HG02870 (cell line): ENCODE measurements around the gene NIPAL1.
"Not testable (repeated sequence)": the region's sequence is repeated elsewhere in the genome, so short reads cannot be mapped to it uniquely, and the experiment has no call there.

Experiments
- ATAC-seq: cut with Tn5 transposase; IDR thresholded peaks from one replicate; pipeline ENCODE4 v1.9.1; 2021; ENCODE audit warnings: mild to moderate bottlenecking, moderate library complexity; ENCODE audit not compliant: unreplicated experiment

Gene NIPAL1

DNA sequence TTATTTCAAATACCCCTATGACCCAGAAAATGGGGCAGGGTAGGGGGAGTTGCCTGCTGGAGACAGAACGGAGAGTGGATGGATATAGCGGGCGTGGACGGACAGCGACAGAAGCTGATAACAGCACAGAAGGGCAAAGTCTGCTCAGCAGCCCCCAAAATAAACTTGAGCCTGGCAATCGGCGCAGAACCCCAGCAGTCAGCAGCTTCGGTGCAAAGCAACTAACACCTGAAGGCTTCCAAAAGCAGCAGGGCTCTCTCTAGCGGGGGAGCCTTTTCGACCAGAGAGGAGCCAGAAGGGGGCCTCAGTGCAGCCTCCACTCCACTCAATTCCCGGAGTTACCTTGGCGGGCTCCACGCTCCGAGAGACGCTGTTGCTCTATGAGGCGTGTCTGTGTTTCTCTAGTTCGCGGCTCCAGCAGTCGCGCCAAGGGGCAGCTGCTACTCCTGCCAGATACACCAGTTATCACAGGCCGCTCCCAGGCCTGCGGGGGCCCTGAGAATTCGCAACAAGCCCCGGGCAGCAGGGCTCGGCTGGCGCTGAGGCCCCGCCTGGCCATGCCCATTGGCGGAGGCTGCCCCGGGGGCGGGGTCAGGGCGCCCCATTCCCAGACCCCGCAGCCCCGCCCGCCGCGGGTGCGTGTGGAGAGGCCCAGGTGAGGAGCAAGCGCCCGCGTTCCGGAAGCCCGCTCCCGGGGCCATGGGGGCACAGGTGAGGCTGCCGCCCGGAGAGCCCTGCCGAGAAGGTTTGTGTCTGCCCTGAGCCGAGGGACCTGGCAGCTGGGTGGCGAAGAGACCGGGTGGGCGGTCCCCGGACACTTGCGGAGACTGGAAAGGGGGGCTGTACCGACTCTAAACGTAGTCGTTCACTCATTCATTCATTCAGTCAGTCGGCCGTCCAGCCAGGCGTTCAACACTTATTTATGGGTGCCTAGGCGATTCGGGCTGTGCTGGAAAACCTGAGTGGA lies at the start of gene NIPAL1, which contains the start of gene CNGA1:
NIPAL1 (plus strand) TSS at position 632 of the 967 bp plus-strand sequence; CDS start at position 700, 68 bp downstream.
CNGA1 (minus strand) TSS at position 541 of the 967 bp plus-strand sequence. CDS start 63,992 bp downstream, outside the sequence.
- ATAC-seq: peak; percentile 86

DNA sequence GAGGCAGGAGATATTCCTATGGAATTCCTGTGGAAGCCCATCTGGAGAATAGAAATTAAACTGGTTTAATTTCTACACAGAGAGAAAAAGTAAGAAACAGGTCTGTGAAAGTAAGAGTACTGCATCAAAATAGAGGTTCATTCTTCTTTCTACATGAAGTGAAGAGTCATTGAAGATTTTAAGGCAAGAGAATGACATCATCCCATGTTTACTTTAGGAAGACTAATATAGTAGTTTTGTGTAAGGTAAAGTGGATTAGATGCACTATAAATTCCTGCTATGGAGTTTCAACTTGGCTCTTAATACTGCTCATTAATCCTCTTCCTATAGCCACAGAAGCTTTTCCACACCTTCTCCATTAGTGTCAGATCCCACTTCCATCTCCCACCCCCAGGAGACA lies 47.7 kb upstream of the NIPAL1 start:
- ATAC-seq: no peak

DNA sequence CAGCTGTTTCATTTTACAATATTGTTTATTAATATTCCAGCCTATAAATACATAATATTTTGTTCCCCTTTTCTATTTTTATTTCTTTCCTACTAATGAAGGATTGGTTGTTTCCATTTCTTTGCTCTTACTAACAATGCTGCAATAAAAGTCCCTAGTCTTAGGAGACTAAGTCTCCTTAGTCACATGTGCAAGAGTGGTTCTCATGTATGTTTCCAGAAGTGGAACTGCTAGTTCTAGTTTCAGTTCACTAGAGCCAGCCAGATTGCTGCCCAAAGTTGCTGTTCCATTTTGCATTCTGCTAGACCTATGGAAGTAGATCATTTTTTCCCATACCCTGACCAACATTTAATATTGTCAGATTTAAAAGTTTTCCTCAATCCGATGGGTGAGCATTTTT lies 44.4 kb upstream of the NIPAL1 start:
- peak; percentile 95 for ATAC-seq

DNA sequence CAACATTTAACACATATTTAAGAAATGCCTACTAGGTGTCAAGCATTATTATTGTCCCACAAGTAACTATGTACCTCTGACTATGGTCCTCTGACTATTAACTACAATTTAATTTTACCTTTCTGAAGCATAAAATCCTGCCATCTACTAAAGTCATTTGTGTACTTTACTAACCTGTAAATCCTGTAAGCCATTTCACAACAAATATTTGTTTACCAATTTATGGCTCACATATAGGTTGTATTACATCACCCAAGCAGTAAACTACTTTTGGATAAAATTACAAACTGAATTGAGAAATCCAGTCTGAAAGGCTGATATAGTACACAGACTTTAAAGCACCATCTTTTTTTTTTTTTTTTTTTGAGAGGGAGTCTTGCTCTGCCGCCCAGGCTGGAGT lies 43.9 kb upstream of the NIPAL1 start:
- no peak for ATAC-seq

DNA sequence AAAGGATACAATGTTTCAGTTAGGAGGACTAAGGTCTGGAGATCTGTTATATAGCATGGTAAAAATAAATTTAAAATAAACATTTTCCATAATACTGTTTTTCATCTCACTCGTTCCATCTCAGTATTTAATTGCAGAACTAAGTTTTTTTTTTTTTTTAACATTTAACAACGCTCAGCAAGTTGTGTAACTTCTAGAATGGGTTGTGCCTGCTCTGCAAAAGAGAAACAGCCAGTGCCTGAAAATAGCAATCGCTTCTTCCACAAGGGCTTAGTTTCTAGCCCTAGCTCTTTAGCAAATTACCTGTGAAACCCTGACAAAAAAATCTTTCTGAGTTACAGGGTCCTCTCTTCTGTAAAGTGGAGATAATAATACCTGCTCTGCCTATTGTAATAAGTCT lies 42.0 kb upstream of the NIPAL1 start:
- no peak for ATAC-seq

DNA sequence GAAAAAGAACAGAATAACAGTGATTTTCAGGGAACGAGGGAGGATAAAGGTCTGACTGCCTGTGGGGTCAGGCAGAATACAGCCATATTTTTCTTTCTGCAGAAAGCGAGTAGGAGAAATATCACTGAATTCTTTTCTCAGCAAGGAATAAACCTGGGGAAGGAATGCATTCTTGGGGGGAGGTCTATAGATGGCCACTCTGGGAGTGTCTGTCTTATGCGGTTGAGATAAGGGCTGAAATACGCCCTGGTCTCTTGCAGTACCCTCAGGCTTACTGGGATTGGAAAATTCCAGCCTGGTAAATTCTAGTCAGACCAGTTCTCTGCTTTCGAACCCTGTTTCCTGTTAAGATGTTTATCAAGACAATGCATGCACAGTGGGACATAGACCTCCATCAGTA lies 26.4 kb upstream of the NIPAL1 start:
- ATAC-seq: no peak

DNA sequence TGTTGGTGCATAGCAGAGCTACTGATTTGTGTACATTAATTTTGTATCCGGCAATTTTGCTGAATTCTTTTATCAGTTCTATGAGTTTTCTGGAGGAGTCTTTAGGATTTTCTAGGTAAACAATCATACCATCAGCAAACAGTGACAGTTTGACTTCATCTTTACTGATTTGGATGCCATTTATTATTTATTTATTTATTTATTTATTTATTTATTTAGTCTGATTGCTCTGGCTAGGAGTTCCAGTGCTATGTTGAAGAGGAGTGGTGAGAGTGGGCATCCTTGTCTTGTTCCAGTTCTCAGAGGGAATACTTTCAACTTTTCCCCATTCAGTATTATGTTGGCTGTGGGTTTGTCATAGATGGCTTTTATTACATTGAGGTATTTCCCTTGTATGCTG lies 24.1 kb upstream of the NIPAL1 start:
- not testable (repeated sequence) for ATAC-seq

DNA sequence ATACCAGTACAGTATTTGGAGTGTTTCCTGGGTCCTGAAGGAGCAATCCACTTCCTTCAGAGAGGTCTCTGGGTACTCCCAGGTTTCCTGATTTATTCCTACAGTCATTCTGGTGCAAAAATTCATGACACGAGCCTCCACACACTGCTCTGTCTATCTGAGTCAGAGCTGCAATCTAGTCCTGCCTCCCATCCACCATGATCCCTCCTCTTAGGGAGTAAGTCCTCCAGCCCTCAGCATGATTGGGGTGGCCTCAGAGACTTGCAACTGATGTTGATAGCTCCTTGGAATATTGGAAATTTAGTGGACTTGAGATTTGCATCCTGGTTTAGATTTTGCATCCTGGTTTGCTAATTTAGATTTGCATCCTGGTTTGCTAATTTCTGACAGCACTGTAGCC lies 20.6 kb upstream of the NIPAL1 start:
- ATAC-seq: no peak

DNA sequence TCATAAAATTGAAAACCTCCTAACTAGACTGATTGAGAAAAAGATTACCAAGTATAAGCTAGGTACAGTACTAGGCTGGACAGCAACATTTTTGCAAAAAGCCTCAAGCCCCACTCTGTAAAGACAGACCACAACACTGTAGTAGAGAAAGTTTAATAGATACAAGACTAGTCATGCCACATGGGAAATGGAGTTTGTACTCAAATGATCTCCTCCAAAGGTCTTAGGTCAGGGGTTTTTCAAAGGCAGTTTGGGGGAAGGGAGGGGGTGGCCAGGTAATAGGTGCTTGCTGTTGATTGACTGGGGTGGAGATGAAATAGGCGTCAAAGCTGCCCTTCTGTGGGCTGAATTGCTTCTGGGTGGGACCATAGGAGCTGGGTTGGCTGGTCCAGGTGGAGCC lies 14.3 kb upstream of the NIPAL1 start:
- no peak for ATAC-seq

DNA sequence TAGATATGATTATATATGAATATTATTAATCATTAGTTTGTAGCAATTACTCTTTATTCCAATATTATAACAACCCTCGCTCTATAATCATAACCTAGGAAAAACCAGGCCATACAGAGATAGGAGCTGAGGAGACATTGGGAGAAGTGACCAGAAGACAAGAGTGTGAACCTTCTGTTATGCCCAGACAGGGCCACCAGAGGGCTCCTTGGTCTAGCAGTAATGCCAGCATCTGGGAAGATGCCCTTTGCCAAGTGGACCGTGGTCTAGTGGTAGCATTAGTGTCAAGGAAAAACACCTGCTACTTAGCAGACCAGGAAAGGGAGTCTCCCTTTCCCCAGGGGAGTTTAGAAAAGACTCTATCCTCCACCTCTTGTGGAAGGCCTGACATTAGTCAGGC lies 13.0 kb upstream of the NIPAL1 start:
- not testable (repeated sequence) for ATAC-seq

DNA sequence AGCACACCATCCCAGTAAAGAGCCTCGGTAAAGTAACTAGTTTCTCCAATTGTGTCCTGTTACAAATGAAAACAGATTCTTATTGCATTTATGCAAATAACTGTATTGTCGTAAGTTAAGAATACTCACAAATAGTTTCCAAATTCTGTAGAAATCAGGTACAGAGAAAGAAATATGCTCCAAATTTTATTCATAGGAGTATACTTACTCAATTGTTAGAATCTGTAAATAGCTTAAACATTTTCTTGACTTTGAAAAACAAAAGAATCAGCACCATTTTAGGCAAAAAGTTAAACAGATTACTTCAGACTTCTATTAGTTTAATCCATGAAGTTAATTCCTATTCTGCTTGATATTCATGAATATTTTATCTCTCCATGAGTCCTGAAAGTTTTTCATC lies 10.8 kb upstream of the NIPAL1 start:
- no peak for ATAC-seq

DNA sequence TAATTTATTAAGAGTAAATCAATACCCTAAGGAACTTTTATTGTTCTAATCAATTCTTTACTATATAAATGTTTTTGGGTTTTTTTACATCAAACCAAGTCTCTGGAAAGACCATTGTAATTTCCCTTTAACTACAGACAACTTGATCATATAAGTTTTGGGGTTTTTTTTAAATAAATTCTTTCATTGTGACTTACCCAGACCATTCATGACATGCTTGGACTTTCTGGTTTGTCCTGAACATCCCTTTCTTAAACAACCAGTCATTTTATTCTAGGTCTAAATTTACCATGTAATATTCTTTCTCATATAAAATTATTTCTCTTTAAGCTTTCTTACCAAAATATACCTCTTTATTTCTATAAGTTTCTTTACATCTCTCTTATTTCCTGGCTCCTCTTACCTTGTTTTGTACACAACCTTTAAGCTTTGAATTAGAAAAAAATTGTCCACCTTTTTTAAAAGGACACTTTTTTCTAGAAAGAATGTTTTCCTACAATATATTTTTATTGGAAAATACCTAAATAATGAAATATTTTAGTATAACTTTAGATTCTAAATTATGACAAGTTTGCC lies 8.5 kb upstream of the NIPAL1 start:
- no peak for ATAC-seq

DNA sequence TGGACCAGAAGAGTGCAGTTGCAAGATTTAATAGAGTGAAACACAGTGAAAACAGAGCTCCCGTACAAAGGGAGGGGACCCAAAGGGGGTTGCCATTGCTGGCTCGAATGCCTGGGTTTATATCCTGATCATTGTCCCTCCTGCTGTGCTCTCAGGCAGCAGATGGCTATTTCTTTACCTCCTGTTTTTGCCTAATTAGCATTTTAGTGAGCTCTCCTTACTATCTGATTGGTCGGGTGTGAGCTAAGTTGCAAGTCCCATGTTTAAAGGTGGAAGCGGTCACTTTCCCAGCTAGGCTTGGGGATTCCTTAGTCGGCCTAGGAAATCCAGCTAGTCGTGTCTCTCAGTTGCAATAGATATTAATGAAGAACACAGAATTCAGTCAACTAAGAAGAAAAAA lies 5.7 kb upstream of the NIPAL1 start:
- not testable (repeated sequence) for ATAC-seq

DNA sequence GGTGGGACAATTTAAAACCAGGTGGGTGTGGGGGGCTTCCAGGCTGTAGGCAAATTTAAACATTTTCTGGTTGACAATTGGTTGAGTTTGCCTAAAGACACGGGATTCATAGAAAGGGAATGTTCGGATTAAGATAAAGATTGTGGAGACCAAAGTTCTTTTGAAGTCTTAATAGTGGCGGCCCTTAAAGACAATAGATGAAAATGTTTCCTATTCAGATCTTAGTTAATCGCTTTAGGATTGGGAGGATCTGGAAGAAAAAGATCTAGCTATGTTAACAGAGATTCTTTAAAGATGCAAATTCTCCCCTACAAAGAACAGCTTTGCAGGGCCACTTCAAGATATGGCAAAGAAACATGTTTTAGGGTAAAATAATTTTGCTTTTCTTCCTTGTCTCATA lies 4.8 kb upstream of the NIPAL1 start:
- no peak for ATAC-seq

DNA sequence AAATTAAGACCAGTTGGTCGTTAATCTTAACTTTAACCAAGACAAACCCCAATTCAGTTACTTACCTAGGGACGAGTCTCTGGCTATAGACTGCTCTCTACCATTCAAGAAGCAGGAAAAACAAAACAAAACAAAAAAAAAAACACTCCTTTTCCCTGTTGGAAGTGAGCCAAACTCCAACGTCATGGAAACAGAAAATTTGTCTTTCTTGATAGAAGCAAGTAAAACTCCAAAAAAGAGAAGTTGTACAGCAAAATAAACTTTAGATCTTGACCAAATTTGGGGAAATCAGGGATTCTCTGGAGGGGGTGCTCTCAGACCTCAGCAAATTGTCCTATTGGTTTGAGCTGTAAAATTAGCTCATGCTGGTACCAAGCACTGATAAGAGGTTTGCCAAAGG lies 3.7 kb upstream of the NIPAL1 start:
- no peak for ATAC-seq

DNA sequence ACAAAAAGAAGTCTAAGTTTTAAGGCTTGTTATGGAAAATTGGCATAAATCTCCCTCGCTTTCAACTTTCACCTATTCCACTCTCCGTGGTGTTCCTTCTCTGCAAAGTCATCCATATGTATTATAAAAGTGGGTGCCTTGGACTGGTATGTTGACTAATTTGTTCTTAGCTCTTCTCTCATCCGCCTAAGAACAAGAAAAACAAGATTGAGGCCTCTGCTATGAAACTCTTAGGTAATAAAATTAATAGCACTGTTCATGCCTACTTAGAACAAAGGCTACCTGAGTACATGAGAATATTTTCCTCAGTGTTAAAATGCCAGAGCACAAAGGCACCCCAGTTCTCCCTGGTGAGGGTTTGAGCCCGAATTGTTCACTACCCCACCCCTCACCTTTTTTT lies 1.4 kb upstream of the NIPAL1 start:
- ATAC-seq: no peak

DNA sequence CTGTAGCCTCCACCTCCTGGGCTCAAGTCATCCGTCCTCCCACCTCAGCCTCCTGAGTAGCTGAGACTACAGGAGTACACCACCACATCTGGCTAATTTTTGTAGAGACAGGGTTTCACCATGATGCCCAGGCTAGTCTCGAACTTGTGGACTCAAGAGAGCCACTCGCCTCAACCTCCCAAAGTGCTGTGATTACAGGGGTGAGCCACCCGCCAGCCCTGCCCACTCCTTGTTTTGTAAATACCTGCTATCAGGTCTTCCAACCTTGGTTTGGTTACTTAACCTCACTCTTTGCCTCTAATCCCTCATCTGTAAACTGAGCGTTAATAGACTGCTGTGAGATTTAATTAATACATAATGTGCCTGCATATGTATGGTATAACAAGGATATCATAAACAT lies 894 bp upstream of the NIPAL1 start:
- no peak for ATAC-seq

DNA sequence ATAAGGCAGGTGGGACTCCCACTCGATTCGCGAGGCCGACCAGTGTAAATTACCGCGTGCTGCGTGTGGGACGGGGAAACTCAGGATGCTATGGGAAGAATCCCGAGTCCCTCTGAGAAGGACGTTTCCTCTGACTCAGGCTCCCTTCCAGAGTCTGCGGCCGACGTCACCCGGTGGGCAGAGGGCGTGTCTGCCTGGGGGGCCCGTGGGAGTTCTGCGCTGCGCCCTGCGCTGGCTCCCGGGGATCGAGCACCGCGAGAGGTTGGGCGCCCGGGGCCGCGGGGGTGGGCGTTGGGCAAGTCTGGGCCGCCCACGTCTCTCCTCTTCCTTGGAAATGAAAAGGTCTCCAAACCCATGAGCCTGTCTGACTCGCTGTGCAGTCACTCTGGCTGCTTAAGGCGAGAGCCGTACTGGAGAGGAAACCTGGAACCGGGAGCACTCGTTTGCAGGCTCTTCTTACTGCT lies 568 bp downstream of the NIPAL1 start:
- peak; percentile 23 for ATAC-seq

DNA sequence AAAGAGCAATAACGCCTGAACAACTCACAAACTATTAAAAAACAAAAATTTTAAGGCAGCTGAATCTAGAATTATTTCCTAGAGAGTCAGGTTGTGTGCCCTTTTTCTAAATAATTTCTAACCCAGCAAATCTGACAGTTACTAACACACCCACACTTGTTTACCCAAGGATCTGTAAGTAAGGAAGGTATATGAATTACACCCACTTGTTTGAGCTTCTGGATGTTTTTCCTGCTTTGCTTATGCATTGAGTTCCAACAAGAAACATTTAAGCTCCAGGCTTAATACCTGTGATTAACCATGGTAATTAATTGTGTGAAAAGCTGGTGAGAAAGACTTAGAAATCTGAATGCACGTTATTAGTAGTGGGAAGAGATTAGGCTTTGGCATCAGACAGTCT lies 1.5 kb downstream of the NIPAL1 start:
- no peak for ATAC-seq

DNA sequence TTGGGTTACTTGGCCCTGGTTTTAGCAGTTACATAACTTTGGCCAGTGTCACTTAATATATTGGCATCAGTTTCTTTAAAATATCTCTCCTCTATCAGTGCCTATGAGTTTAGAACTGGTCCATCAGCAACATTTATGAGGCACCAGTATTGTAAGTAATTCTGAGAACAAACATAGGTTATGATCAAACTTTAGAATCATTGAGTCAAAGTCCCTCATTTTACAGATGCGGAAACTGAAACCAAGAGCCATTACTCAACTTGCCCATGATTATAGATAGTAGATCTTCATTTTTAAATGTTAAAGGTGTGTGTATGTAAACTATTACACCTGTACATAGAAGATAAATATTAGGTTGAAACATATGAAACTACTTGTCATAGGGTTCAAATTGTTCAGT lies 4.5 kb downstream of the NIPAL1 start:
- no peak for ATAC-seq

DNA sequence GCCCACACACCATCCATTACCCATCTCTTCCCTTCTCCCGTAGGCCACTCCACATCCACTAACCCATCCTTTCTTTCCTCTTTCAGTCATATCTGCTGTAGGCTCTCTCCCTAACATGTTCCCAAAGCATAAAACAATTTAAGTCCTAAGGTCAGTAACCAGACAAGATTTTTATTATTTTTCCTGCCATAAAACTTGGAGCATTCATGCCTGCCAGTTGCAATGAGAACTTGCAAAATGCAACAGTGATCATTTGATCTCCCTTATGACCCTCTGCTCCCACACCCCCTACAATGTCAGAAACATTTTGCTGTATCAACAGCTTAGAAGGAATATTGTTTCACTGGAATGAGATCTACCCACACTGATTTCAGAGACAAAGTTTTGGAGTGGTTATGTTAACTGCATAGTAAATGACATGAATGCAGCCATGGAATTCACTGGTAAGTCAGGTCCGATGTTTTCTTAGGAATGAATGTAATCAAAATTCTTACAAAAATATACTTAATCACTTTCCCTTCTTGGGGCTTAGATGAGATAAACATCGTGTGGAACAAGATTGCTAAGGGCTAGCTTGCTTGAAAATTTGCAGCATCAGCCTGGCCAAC lies 5.7 kb downstream of the NIPAL1 start:
- ATAC-seq: no peak

DNA sequence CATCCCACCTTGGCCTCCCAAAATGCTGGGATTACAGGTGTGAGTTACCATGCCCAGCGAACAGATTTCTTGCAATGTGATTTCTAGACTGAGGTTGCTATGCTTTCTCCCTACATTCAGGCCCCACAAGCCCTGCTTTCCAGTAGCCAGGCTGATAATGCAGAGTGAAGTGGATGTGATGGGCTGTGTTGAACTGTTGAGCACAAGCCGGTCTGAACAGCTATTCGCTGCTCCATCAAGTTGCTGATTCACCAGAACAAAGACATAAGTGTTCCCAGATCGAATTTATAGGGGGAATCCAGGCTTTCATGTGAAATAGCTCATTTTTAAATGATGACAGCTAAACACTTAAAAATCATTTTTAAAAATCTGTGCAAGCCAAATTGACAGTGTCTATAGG lies 8.0 kb downstream of the NIPAL1 start:
- no peak for ATAC-seq
